ENCODE measurements around the gene PPA2. TPM values are rescaled to one million over a fixed set of nuclear protein-coding genes. Genes with fewer than 3 reads are reported as not detected.

The PPA2 gene
- total RNA-seq, 1 donor from 2014 or later = 65.2 TPM

DNA sequence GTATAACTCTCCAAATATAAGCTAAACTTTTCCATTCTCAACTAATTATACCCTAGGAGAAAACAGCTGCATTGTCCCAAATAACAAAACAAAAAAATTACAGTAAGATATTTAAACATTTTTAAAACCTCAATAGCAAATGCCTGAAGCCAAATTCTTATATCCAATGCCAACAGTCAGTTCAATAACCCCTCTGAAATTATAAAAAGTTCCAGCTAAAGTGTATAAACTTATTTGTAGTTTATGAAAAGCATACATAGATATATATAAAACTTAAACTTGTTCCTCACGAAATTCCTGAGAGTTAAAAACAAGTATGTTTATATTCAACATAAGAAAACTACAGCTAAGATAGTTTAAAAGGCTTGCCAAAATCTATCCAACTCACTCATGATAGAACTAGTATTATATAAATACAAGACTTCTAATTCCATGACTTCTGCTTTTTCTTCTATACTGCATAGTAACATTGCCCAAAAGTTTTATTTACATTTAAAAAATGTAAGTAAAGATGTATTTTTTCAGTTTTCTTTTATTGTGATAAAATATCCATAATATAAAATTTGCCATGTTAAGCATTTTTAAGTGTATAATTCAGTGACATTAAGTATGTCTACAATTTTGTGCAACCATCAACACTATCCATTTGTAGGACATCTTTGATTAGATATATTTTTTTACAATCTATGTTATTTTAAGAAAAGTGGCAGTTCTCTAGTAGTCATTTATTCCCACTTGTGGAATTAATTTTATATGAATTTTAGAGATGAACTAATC, 72.8 kb downstream of the PPA2 start:
- intact Hi-C loops (cut with micrococcal nuclease) = no loop called here
- H3K4me1 Mint-ChIP-seq = peaks cover 2% of the 10 kb centered on the region
- peaks cover 17% of the 10 kb centered on the region for H3K36me3 Mint-ChIP-seq (ENCODE audit: low read depth)
- no peak overlapping the region for H3K4me3 Mint-ChIP-seq
- DNase-seq = no peak
- no peaks in the 10 kb centered on the region for H3K9me3 Mint-ChIP-seq
- H3K27ac Mint-ChIP-seq = no peak overlapping the region
- no peaks in the 10 kb centered on the region for H3K27me3 Mint-ChIP-seq

DNA sequence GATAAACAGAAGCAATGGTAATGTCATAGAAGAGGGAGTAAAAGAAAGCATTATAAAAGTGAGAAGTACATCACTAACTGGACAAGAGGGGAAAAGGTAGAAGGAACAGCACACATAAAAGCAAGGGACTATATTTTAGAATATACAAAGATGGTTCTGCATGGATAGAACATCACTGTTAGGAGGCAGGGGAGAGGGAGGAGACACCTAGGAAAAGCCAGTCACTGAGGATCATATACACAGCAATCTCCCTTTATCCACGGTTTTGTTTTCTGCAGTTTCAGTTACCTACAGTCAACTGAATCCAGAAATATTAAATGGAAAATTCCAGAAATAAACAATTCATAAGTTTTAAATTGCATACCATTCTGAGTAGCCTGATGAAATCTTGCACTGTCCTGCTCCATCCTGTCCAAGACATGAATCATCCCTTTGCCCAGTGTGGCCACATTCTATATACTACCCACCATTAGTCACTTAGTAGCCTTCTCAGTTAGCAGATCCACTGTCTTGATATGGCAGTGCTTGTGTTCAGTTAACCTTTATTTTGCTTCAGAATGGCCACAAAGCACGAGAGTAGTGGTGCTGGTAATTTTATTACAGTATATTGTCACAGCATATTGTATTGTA, 74.2 kb downstream of the PPA2 start:
- Mint-ChIP-seq H3K4me1 (peaks cover 2% of the 10 kb centered on the region), H3K36me3 (ENCODE audit: low read depth) (peaks cover 13% of the 10 kb centered on the region), H3K27ac (no peak overlapping the region), H3K27me3 (no peaks in the 10 kb centered on the region), H3K9me3 (no peaks in the 10 kb centered on the region), H3K4me3 (no peak overlapping the region)
- intact Hi-C loops (cut with micrococcal nuclease) = no loop called here
- DNase-seq = no peak

DNA sequence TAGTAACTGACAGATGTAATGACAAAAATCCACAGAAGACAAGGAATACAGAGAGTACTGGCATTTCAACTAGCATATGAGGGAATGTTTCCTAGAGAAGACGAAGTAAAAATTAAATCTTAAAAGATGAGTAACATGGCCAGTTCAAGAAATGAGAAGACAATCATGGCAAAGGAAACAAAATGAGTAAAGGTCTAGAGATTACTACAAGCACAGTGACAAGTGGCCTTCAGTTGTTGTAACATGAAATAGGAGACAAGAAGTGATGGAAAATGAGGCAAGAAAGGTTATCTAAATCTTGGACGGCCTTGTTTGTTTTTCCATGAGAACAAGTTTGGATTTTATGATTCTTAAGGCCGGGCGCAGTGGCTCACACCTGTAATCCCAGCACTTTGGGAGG, 81.0 kb downstream of the PPA2 start:
- Mint-ChIP-seq H3K27me3 (no peaks in the 10 kb centered on the region), H3K9me3 (peaks cover 10% of the 10 kb centered on the region), H3K4me1 (no peaks in the 10 kb centered on the region), H3K27ac (no peak overlapping the region), H3K36me3 (ENCODE audit: low read depth) (peaks cover 32% of the 10 kb centered on the region), H3K4me3 (no peak overlapping the region)
- no peak for DNase-seq
- intact Hi-C loops (cut with micrococcal nuclease) = no loop called here

DNA sequence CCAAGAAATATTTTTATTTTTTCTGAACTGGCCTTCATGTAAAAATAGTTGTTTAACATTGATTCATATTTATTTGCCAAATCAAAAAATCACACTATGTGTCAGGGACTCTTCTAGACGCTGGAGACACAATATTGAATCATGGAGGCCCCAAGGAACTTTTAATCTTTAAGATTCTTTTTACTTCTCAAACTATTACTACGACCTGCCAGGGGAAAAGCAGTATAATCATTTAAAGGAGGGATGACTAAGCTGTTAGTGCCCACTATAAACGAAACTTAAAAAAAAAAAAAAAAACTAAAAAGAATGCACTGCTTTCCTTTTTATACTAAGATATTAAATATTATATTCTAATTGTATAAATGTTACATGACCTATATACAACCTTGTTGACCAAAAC, 84.7 kb downstream of the PPA2 start:
- H3K27ac Mint-ChIP-seq = no peak overlapping the region
- no peaks in the 10 kb centered on the region for H3K4me1 Mint-ChIP-seq
- no peak overlapping the region for H3K4me3 Mint-ChIP-seq
- H3K27me3 Mint-ChIP-seq = no peaks in the 10 kb centered on the region
- intact Hi-C loops (cut with micrococcal nuclease) = no loop called here
- no peak for DNase-seq
- H3K36me3 Mint-ChIP-seq (ENCODE audit: low read depth) = peaks cover 41% of the 10 kb centered on the region
- H3K9me3 Mint-ChIP-seq = peaks cover 15% of the 10 kb centered on the region

DNA sequence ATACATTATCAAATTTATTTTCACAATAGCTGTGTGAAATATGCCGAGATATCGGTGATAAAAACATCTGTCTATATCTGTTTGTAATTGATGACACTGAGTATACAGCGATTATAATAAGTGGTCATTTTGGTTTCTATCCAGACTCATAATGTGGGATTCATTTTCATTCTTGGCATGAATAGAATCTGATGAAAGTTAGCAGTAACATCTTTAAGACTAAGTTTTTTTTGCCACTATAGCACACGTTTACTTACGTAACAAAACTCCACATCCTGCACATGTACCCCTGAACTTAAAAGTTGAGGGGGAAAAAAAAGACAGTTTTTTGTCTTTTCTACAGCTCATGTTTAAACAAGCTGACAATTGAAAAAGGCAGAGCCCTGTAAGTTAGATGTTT, 86.4 kb downstream of the PPA2 start:
- Mint-ChIP-seq H3K27me3 (no peaks in the 10 kb centered on the region), H3K36me3 (ENCODE audit: low read depth) (peaks cover 46% of the 10 kb centered on the region)
- intact Hi-C loops (cut with micrococcal nuclease) = no loop called here

DNA sequence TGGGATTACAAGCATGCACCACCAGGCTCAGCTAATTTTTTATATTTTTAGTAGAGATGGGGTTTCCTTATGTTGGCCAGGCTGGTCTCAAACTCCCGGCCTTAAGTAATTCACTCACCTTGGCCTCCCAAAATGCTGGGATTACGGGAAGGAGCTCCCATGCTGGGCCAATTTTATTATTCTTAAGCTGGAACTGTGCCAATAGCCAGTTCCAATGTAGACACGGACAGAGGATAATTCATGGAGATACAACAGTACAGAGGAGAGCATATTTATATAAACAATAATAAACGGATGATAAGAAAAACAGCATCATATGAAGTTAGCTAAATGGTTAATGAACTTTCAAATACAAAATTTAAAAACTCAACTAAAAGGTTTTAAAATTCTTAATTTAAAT, 87.8 kb downstream of the PPA2 start:
- peaks cover 14% of the 10 kb centered on the region for H3K9me3 Mint-ChIP-seq
- no peak overlapping the region for H3K4me3 Mint-ChIP-seq
- no peaks in the 10 kb centered on the region for H3K27me3 Mint-ChIP-seq
- no peak for DNase-seq
- intact Hi-C loops (cut with micrococcal nuclease) = no loop called here
- no peak overlapping the region for H3K27ac Mint-ChIP-seq
- H3K36me3 Mint-ChIP-seq (ENCODE audit: low read depth) = peaks cover 47% of the 10 kb centered on the region
- no peaks in the 10 kb centered on the region for H3K4me1 Mint-ChIP-seq

More for the DNA sequence above, 86.4 kb downstream of the PPA2 start:
- Mint-ChIP-seq H3K4me1 (no peaks in the 10 kb centered on the region), H3K4me3 (no peak overlapping the region), H3K9me3 (peaks cover 15% of the 10 kb centered on the region), H3K27ac (no peak overlapping the region)
- no peak for DNase-seq

DNA sequence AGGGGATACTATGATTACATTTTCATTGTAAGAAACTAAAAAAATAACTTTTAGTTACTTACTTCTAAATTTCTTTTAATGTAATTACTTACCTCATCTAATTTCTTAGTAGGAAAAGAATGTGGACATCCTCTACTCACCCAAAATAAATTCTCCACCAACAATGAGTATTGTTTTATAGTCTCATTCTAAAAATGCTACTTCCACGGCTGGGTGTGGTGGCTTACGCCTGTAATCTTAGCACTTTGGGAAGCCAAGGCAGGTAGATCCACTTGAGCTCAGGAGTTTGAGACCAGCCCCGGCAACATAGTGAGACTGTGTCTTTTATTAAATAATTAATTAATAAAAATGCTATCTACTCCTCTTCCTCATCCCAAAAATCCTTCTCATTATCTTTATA, 99.8 kb downstream of the PPA2 start:
- intact Hi-C loops (cut with micrococcal nuclease) = no loop called here

DNA sequence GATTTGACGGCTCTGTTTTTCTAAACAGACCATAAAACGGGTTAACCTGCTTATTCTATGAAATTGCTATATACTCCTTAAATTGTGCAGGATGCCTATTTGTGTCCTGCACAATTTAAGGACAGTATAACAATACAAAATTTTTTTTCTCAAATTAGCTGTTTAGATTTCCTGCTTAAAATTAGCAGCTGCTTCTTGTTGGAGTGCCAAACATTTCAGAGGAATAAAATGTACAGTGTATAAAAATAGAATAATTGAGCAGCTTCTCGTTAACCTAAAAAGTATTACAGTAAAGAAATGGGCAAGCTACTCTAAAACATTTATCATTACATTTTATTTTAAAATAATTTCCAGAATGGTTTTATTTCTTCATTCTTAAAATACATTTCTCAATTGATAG, 100.5 kb downstream of the PPA2 start:
- intact Hi-C loops (cut with micrococcal nuclease) = no loop called here
- Mint-ChIP-seq H3K4me1 (no peaks in the 10 kb centered on the region), H3K36me3 (ENCODE audit: low read depth) (peaks cover 13% of the 10 kb centered on the region), H3K9me3 (peaks cover 5% of the 10 kb centered on the region), H3K27ac (no peak overlapping the region), H3K4me3 (no peak overlapping the region), H3K27me3 (no peaks in the 10 kb centered on the region)
- no peak for DNase-seq

More for the DNA sequence above, 99.8 kb downstream of the PPA2 start:
- DNase-seq = no peak
- H3K27me3 Mint-ChIP-seq = no peaks in the 10 kb centered on the region
- no peaks in the 10 kb centered on the region for H3K9me3 Mint-ChIP-seq
- no peak overlapping the region for H3K27ac Mint-ChIP-seq
- H3K4me1 Mint-ChIP-seq = no peaks in the 10 kb centered on the region
- peaks cover 8% of the 10 kb centered on the region for H3K36me3 Mint-ChIP-seq (ENCODE audit: low read depth)
- H3K4me3 Mint-ChIP-seq = no peak overlapping the region

DNA sequence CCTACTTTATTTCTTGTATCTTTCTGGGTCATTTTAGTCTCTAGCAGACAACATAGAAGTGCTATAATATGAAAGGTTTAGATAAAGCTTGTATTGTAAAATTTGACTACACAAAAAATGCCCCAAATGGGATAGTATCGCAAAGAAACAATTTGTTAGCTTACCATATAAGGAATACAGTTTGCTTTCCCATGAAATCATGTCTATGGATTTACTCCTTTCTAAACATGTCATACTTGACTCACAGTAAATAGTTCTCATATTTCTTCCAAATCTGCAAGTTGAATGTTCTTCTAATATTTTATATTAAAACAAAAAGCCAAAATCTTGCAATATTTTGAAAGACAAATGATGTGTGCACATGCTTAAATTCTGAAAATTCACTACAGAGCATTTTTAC, 103.9 kb downstream of the PPA2 start:
- Mint-ChIP-seq H3K4me3 (no peak overlapping the region), H3K4me1 (no peaks in the 10 kb centered on the region), H3K27ac (no peak overlapping the region), H3K27me3 (no peaks in the 10 kb centered on the region), H3K36me3 (ENCODE audit: low read depth) (peaks cover 44% of the 10 kb centered on the region), H3K9me3 (peaks cover 20% of the 10 kb centered on the region)
- intact Hi-C loops (cut with micrococcal nuclease) = no loop called here
- DNase-seq = no peak

DNA sequence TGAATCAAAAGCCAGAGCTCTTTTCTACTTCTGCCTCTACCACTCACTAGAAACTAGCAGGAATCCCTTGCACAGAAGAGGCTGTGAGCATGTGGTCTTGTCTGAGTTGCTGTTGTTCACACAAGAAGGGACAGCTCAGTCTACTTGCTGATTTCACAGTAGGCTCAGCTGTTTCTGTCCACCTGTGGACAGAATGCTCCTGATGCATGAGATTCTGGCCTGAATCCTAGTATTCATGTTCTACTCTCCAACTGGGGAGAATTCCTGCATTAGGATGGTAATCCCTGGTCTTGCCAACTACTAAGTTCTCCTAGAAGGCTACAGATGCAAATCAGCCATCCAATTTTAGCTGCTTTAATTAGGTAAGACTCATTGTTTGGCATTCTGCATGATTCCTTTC, 112.8 kb downstream of the PPA2 start:
- Mint-ChIP-seq H3K9me3 (peaks cover 16% of the 10 kb centered on the region), H3K27ac (no peak overlapping the region), H3K4me1 (no peaks in the 10 kb centered on the region), H3K36me3 (ENCODE audit: low read depth) (peaks cover 27% of the 10 kb centered on the region), H3K4me3 (no peak overlapping the region), H3K27me3 (no peaks in the 10 kb centered on the region)
- intact Hi-C loops (cut with micrococcal nuclease) = no loop called here
- DNase-seq = peak; percentile 48

DNA sequence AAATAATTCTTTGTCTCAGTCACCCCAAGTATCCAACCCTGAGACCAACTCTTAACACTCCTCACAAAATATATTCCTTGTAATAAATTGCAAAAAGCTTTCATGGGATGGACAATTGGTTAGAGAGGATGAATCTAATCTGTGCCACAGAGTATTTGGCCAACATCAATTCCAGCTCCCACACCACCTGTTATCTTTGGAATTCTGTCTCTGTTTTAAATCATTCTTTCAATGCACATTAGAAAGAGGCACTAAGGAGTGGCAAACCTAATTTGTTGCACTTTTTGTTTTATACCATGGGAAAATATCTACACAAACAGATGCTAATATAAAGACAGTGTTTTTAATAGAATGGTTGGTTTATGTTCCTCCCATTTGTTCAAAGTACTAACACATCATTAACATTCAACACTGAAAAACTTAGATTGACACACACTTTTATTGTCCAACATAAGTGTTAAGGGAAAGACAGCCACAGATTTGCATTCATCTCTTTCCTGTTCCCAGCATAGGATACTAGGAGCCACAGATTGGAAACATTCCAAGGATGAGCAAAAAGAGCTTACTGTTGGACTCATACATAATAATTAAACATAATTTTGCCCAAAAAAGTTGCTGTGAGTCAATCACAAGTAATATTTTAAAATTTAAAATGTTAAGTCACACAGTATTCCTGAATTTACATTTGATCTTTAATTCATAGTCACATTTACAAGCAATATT, 116.4 kb downstream of the PPA2 start:
- no peak for DNase-seq
- intact Hi-C loops (cut with micrococcal nuclease) = no loop called here

DNA sequence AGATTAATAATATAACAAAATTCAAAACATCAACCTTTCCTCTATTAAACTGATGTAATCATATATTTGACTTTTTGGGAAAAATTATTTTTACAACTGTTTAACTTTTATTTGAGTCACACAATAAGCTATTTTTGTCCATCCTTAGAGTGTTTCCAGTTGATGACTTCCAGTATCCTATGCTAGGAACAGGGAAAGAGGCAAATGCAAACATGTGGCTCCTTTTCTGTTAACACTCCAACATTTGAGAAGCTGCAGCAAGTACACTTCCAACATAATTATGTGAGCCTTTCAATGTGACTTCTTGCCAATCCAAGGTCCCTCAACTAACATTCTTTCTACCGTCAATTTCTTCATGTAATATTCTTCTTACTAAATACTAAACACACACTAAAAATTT, 117.7 kb downstream of the PPA2 start:
- H3K27me3 Mint-ChIP-seq = no peaks in the 10 kb centered on the region
- no peaks in the 10 kb centered on the region for H3K9me3 Mint-ChIP-seq
- H3K4me3 Mint-ChIP-seq = no peak overlapping the region
- H3K36me3 Mint-ChIP-seq (ENCODE audit: low read depth) = peaks cover 10% of the 10 kb centered on the region
- peak; percentile 25 for DNase-seq
- peaks cover 5% of the 10 kb centered on the region for H3K4me1 Mint-ChIP-seq
- intact Hi-C loops (cut with micrococcal nuclease) = no loop called here
- H3K27ac Mint-ChIP-seq = no peak overlapping the region

More for the DNA sequence above, 116.4 kb downstream of the PPA2 start:
- Mint-ChIP-seq H3K27ac (no peak overlapping the region), H3K4me1 (peaks cover 4% of the 10 kb centered on the region), H3K36me3 (ENCODE audit: low read depth) (peaks cover 10% of the 10 kb centered on the region), H3K4me3 (no peak overlapping the region), H3K27me3 (no peaks in the 10 kb centered on the region), H3K9me3 (no peaks in the 10 kb centered on the region)

DNA sequence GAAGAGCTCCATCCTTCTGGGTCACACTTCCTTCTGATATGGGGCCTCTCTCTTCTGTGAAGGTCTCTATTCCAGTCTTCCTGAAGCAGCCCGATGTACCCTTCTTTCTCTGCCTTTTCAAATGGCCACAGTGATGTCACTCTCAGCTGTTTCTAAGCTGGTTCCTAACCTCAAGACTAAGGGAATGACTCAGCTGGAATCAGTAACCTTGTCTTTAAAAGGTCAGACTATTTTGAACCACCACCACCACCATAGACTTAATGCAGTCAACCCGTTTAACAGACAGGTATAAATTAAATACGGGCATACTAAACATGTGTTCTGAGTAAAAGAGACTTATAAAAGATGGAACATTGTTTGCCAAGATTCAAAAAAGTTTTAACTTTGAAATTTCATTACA, 121.0 kb downstream of the PPA2 start:
- no peak overlapping the region for H3K4me3 Mint-ChIP-seq
- peaks cover 1% of the 10 kb centered on the region for H3K36me3 Mint-ChIP-seq (ENCODE audit: low read depth)
- intact Hi-C loops (cut with micrococcal nuclease) = no loop called here
- no peaks in the 10 kb centered on the region for H3K9me3 Mint-ChIP-seq
- H3K27me3 Mint-ChIP-seq = no peaks in the 10 kb centered on the region
- H3K27ac Mint-ChIP-seq = no peak overlapping the region
- peaks cover 5% of the 10 kb centered on the region for H3K4me1 Mint-ChIP-seq
- no peak for DNase-seq

DNA sequence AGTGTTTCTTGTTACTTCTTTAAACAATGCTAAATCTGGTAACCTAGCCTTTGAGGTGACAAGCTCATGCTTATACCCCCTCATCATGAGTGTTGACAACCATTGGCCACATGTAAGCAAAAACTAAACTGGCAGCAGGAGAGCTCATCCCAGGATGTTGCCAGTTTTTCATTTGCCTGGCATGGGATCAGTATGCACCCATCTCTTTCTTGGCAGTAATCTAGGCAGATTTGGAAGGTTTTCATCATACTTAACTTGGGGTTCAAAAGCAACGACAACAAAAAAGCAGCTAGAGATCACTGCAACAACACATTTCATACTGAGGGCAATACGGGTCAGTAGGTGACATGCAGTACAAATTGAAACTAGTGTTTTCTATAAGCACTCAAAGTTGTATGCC, 122.0 kb downstream of the PPA2 start:
- Mint-ChIP-seq H3K4me3 (no peak overlapping the region), H3K9me3 (no peaks in the 10 kb centered on the region), H3K36me3 (ENCODE audit: low read depth) (no peaks in the 10 kb centered on the region), H3K4me1 (peaks cover 5% of the 10 kb centered on the region), H3K27me3 (no peaks in the 10 kb centered on the region), H3K27ac (no peak overlapping the region)
- no peak for DNase-seq
- intact Hi-C loops (cut with micrococcal nuclease) = no loop called here
